ENCODE measurements around the gene SLC22A16. TPM values are rescaled to one million over a fixed set of nuclear protein-coding genes. Genes with fewer than 3 reads are reported as not detected.

Gene SLC22A16
- total RNA-seq, 4 donors from 2014 or later, result not detected

- no peaks in the 10 kb centered on the region for H3K27me3 ChIP-seq
- 78 to 80% methylated on average over 4 of the region's 4 CpGs for WGBS, 2 donors
- no peak for TF ChIP-seq POLR2A (IDR thresholded peaks at IDR 0.05)
- no peak for TF ChIP-seq EP300 (IDR thresholded peaks at IDR 0.05)
- no peak for TF ChIP-seq CTCF (IDR thresholded peaks at IDR 0.05)
- no peaks in the 10 kb centered on the region for H3K9me3 ChIP-seq
- H3K36me3 ChIP-seq, result no peaks in the 10 kb centered on the region
- H3K4me1 ChIP-seq, result peaks cover 0 to 5% (median 0%) of the 10 kb centered on the region in 4 donors
- no peak for DNase-seq (ENCODE audit: low spot score in 2 of 2)
- no peak overlapping the region for H3K27ac ChIP-seq
- no peak overlapping the region for H3K4me3 ChIP-seq
Measured at GRCh38 chr6:110389689-110390382, 86.6 kb downstream of the SLC22A16 start.

- TF ChIP-seq CTCF (IDR thresholded peaks at IDR 0.05) (no peak), POLR2A (IDR thresholded peaks at IDR 0.05) (no peak), EP300 (IDR thresholded peaks at IDR 0.05) (no peak)
- Histone ChIP-seq H3K27ac (no peak overlapping the region), H3K4me1 (peaks cover 0 to 5% (median 0%) of the 10 kb centered on the region in 4 donors), H3K27me3 (no peaks in the 10 kb centered on the region), H3K36me3 (no peaks in the 10 kb centered on the region), H3K4me3 (no peak overlapping the region), H3K9me3 (no peaks in the 10 kb centered on the region)
- 71 to 81% methylated on average over 2 of the region's 2 CpGs for WGBS, 2 donors
- DNase-seq (ENCODE audit: low spot score in 2 of 2), result no peak
Measured at GRCh38 chr6:110387986-110388385, 88.4 kb downstream of the SLC22A16 start.

- Histone ChIP-seq H3K27me3 (no peaks in the 10 kb centered on the region), H3K9me3 (no peaks in the 10 kb centered on the region), H3K36me3 (no peaks in the 10 kb centered on the region), H3K4me1 (peaks cover 0 to under 1% (median 0%) of the 10 kb centered on the region in 4 donors), H3K27ac (no peak overlapping the region), H3K4me3 (no peak overlapping the region)
- TF ChIP-seq EP300 (IDR thresholded peaks at IDR 0.05) (no peak), CTCF (IDR thresholded peaks at IDR 0.05) (no peak), POLR2A (IDR thresholded peaks at IDR 0.05) (no peak)
- DNase-seq (ENCODE audit: low spot score in 2 of 2), result no peak
- WGBS, 2 donors, result 48 to 59% methylated on average over 1 of the region's 1 CpG
Measured at GRCh38 chr6:110385458-110385863, 91.0 kb downstream of the SLC22A16 start.

GRCh38 chr6:110378552-110378951, 97.9 kb downstream of the SLC22A16 start:
- DNase-seq (ENCODE audit: low spot score in 2 of 2), result no peak
- WGBS, 2 donors, result 70 to 94% methylated on average over 6 of the region's 9 CpGs
- H3K4me1 ChIP-seq, result no peaks in the 10 kb centered on the region
- no peaks in the 10 kb centered on the region for H3K9me3 ChIP-seq
- no peak overlapping the region for H3K4me3 ChIP-seq
- no peaks in the 10 kb centered on the region for H3K27me3 ChIP-seq
- H3K27ac ChIP-seq, result no peak overlapping the region
- TF ChIP-seq EP300 (IDR thresholded peaks at IDR 0.05) (no peak), POLR2A (IDR thresholded peaks at IDR 0.05) (no peak)
- H3K36me3 ChIP-seq, result no peaks in the 10 kb centered on the region

Other genes with a start within 250 kb of the SLC22A16 start
- 1 to 10 TPM in 1 of 4 donors, under 1 TPM in 3; 0.63 to 2.4 (median 0.93) TPM for gene METTL24, start 118.3 kb downstream of the SLC22A16 start, total RNA-seq
- 1 to 10 TPM in 3 of 4 donors, under 1 TPM in 1; 0.59 to 2.1 (median 1.4) TPM for gene DDO, start 61.0 kb downstream of the SLC22A16 start, total RNA-seq

Data from tibial nerve (tissue), 4 donors.